WTC11 (cell line): ENCODE measurements around the gene FAM110A. TPM values are rescaled to one million over a fixed set of nuclear protein-coding genes. Genes with fewer than 3 reads are reported as not detected.

Source experiments
- ATAC-seq: fragments of 200-7000 bp; cut with Tn5 transposase; 2 replicates; pipeline ENCODE4 v1.10.0; 2021; ENCODE audit warnings: mild to moderate bottlenecking, moderate library complexity
- CTCF ChIA-PET: fragments of 300-600 bp; sonication (Branson Sonifier 250); formaldehyde crosslinking; loops from one replicate; lab custom pipeline; 2021; ENCODE audit warnings: antibody characterized with exemption; lab: Charles Lee
- POLR2A ChIA-PET: fragments of 350-600 bp; sonication (Branson Sonifier 250); formaldehyde crosslinking; loops from one replicate; lab custom pipeline; 2021; ENCODE audit warnings: antibody characterized with exemption; lab: Charles Lee
- DNase-seq: peaks from one replicate; pipeline ENCODE4 v3.0.0; 2021; ENCODE audit warnings: low spot score
- H3K27ac Mint-ChIP-seq: 2 replicates; pipeline ENCODE4 v1.8.0; 2021; ENCODE audit warnings: mixed read lengths
- H3K27me3 Mint-ChIP-seq: 2 replicates; pipeline ENCODE4 v1.8.0; 2021; ENCODE audit warnings: low read depth, mild to moderate bottlenecking, moderate library complexity, mixed read lengths
- H3K36me3 Mint-ChIP-seq: 2 replicates; pipeline ENCODE4 v1.8.0; 2021; ENCODE audit warnings: mixed read lengths
- H3K4me1 Mint-ChIP-seq: 2 replicates; pipeline ENCODE4 v1.8.0; 2022; ENCODE audit warnings: mixed read lengths
- H3K4me3 Mint-ChIP-seq: 2 replicates; pipeline ENCODE4 v1.8.0; 2021; ENCODE audit warnings: mild to moderate bottlenecking, moderate library complexity, mixed read lengths
- H3K9me3 Mint-ChIP-seq: 2 replicates; pipeline ENCODE4 v1.8.0; 2021; ENCODE audit warnings: mixed read lengths
- ATF2 ChIP-seq: sonication (generic); formaldehyde crosslinking; IDR thresholded peaks from 2 replicates; pipeline ENCODE4 v1.8.1; 2022; ENCODE audit warnings: low read depth, missing genetic modification reagents, borderline replicate concordance
- ATF3 ChIP-seq: sonication (generic); formaldehyde crosslinking; conservative IDR thresholded peaks from 2 replicates; pipeline ENCODE4 v1.8.1; 2022; ENCODE audit warnings: mild to moderate bottlenecking, missing genetic modification reagents
- CBFB ChIP-seq: sonication (generic); formaldehyde crosslinking; IDR thresholded peaks from 2 replicates; pipeline ENCODE4 v1.8.1; 2022; ENCODE audit warnings: mild to moderate bottlenecking, low read depth, missing genetic modification reagents
- CTCF ChIP-seq: fragments of 200-600 bp; IDR thresholded peaks from 2 replicates; pipeline ENCODE4 v1.8.0; 2022; ENCODE audit warnings: antibody characterized with exemption
- FOXP1 ChIP-seq: sonication (generic); formaldehyde crosslinking; IDR thresholded peaks from 2 replicates; pipeline ENCODE4 v1.8.0; 2022; ENCODE audit warnings: missing genetic modification reagents, mild to moderate bottlenecking, moderate library complexity, borderline replicate concordance
- GTF2I ChIP-seq: fragments of 250-450 bp; sonication (Bioruptor Pico); conservative IDR thresholded peaks from 2 replicates; pipeline ENCODE4 v1.4.0; 2021; ENCODE audit warnings: mild to moderate bottlenecking
- JUN ChIP-seq: sonication (generic); formaldehyde crosslinking; IDR thresholded peaks from 2 replicates; pipeline ENCODE4 v1.8.0; 2023; ENCODE audit warnings: mild to moderate bottlenecking, missing genetic modification reagents
- NFYB ChIP-seq: sonication (generic); formaldehyde crosslinking; conservative IDR thresholded peaks from 2 replicates; pipeline ENCODE4 v1.8.0; 2022; ENCODE audit warnings: low read depth, missing genetic modification reagents
- USF2 ChIP-seq: sonication (generic); formaldehyde crosslinking; IDR thresholded peaks from 2 replicates; pipeline ENCODE4 v1.8.1; 2023; ENCODE audit warnings: mild to moderate bottlenecking, missing genetic modification reagents, moderate library complexity
- ZBTB21 ChIP-seq: sonication (generic); formaldehyde crosslinking; IDR thresholded peaks from 2 replicates; pipeline ENCODE4 v1.8.1; 2023; ENCODE audit warnings: mild to moderate bottlenecking, missing genetic modification reagents, borderline replicate concordance
- ZNF416 ChIP-seq: fragments of 250-450 bp; sonication (Bioruptor Pico); IDR thresholded peaks from 2 replicates; pipeline ENCODE4 v1.9.0; 2021; ENCODE audit warnings: mild to moderate bottlenecking, inconsistent platforms
- ZNF425 ChIP-seq: fragments of 250-450 bp; sonication (Bioruptor Pico); conservative IDR thresholded peaks from 2 replicates; pipeline ENCODE4 v1.9.0; 2021; ENCODE audit warnings: mild to moderate bottlenecking
- ZNF532 ChIP-seq: fragments of 250-450 bp; sonication (Bioruptor Pico); IDR thresholded peaks from 2 replicates; pipeline ENCODE4 v1.9.0; 2021; ENCODE audit warnings: mild to moderate bottlenecking, borderline replicate concordance
- total RNA-seq: library from RNA; stranded (reverse); gene quantifications from 3 replicates; pipeline ENCODE4 v1.2.3, GENCODE V29; 2021

FAM110A gene
- total RNA-seq, 1 experiment from 2014 or later, result 18.8 TPM

GRCh38 chr20:888057-888456 lies 54.5 kb downstream of the FAM110A start (continued):
- TF ChIP-seq CBFB (no peak), ATF2 (CRISPR knock-in tag) (no peak), GTF2I (CRISPR knock-in tag) (no peak), NFYB (no peak)

- Mint-ChIP-seq H3K9me3 (no peaks in the 10 kb centered on the region), H3K27me3 (peaks cover 19% of the 10 kb centered on the region), H3K4me3 (no peak overlapping the region), H3K36me3 (no peaks in the 10 kb centered on the region), H3K4me1 (peaks cover 14% of the 10 kb centered on the region), H3K27ac (no peak overlapping the region)
- DNase-seq (no peak), ATAC-seq (no peak)
- TF ChIP-seq ATF3 (CRISPR knock-in tag), result no peak
- no peak for TF ChIP-seq USF2 (CRISPR knock-in tag)
- TF ChIP-seq ZNF416, result no peak
- no peak for TF ChIP-seq CTCF
- TF ChIP-seq ZNF532 (CRISPR knock-in tag), result no peak
- no peak for TF ChIP-seq ZNF425
- no peak for TF ChIP-seq FOXP1 (CRISPR knock-in tag)
- no peak for TF ChIP-seq ZBTB21 (CRISPR knock-in tag)
- no peak for TF ChIP-seq JUN (CRISPR knock-in tag)
- ChIA-PET POLR2A (no interaction called here), CTCF (interaction anchor here (2.1 kb wide), 1 partner anchor 23 kb away, joined by 5 read pairs; no protein-coding TSS in a partner anchor)
Observed at GRCh38 chr20:889106-889505, 55.6 kb downstream of the FAM110A start.
